Ascending aorta (tissue), 2 donors: ENCODE results near the gene MBD6. TPM values are rescaled to one million over a fixed set of nuclear protein-coding genes. Genes with fewer than 3 reads are reported as not detected.
"Not testable (repeated sequence)": the region's sequence is repeated elsewhere in the genome, so short reads cannot be mapped to it uniquely, and the experiment has no call there.

Source experiments
- DNase-seq, 2 donors: peaks; one replicate each; pipeline ENCODE4 v3.0.0-alpha.2; 2019; ENCODE audit warnings: low spot score in 2 of 2
- H3K27ac ChIP-seq, 2 donors: fragments of 200-600 bp; sonication (generic); one replicate each; pipeline ENCODE4 v1.5.1; 2016 to 2017; ENCODE audit warnings: mild to moderate bottlenecking in 1 of 2
- H3K27me3 ChIP-seq: fragments of 200-600 bp; sonication (generic); one replicate; pipeline ENCODE4 v1.5.1; 2017
- H3K36me3 ChIP-seq, 2 donors: fragments of 200-600 bp; sonication (generic); one replicate each; pipeline ENCODE4 v1.5.1; 2016
- H3K4me1 ChIP-seq, 2 donors: fragments of 200-600 bp; sonication (generic); one replicate each; pipeline ENCODE4 v1.5.1; 2016 to 2017; ENCODE audit warnings: mild to moderate bottlenecking in 1 of 2
- H3K4me3 ChIP-seq, 2 donors: fragments of 200-600 bp; sonication (generic); one replicate each; pipeline ENCODE4 v1.5.1; 2016 to 2017; ENCODE audit warnings: mild to moderate bottlenecking in 1 of 2
- H3K9me3 ChIP-seq, 2 donors: fragments of 200-600 bp; sonication (generic); one replicate each; pipeline ENCODE4 v1.5.1; 2016
- intact Hi-C: fragments of 100-400 bp; cut with DNase I; formaldehyde crosslinking; loops from one replicate; pipeline ENCODE4 v1.15.1; 2023
- total RNA-seq: library from RNA; depleted of rRNA; stranded (reverse); fragments of >200 nt; gene quantifications from one replicate; pipeline ENCODE4 v1.1.0, GENCODE V29; 2016
- TF ChIP-seq, protein P1 (sequence below), 3 experiments: fragments of 200-600 bp in 2 of 3; fragments of 450-650 bp in 1 of 3; sonication (generic) in 2 of 3; IDR thresholded peaks; one replicate each; pipeline ENCODE4 v1.5.1; 2016 to 2019; ENCODE audit warnings: antibody characterized with exemption in 3 of 3, mild to moderate bottlenecking in 1 of 3, moderate library complexity in 1 of 3

Gene MBD6
- total RNA-seq, 1 donor from 2014 or later, result 48.5 TPM

DNA sequence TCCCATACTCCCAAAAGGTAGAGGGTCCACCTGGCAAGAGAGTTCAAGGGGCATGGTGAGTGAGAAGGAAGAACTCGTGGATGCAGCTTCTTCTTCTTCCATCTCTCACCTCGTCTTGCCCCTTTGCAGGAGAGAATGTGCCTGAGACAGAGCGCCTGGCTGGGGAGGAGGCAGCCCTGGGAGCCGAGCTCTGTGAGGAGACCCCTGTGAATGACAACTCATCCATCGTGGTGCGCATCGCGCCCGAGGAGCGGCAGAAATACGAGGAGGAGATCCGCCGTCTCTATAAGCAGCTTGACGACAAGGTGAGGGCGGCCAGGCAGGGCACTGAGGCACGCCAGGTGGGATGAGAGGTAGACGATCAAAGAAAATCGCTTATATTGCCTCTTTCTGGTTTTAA is 47.2 kb downstream of the MBD6 start:
- H3K27ac ChIP-seq, result no peak overlapping the region
- intact Hi-C loops, result no loop called here
- TF ChIP-seq, protein P1, sequence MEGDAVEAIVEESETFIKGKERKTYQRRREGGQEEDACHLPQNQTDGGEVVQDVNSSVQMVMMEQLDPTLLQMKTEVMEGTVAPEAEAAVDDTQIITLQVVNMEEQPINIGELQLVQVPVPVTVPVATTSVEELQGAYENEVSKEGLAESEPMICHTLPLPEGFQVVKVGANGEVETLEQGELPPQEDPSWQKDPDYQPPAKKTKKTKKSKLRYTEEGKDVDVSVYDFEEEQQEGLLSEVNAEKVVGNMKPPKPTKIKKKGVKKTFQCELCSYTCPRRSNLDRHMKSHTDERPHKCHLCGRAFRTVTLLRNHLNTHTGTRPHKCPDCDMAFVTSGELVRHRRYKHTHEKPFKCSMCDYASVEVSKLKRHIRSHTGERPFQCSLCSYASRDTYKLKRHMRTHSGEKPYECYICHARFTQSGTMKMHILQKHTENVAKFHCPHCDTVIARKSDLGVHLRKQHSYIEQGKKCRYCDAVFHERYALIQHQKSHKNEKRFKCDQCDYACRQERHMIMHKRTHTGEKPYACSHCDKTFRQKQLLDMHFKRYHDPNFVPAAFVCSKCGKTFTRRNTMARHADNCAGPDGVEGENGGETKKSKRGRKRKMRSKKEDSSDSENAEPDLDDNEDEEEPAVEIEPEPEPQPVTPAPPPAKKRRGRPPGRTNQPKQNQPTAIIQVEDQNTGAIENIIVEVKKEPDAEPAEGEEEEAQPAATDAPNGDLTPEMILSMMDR (IDR thresholded peaks at IDR 0.05), result no peak
- H3K4me3 ChIP-seq, result no peak overlapping the region
- peaks cover 14 to 28% of the 10 kb centered on the region in 2 donors for H3K36me3 ChIP-seq
- no peak for DNase-seq
- no peaks in the 10 kb centered on the region for H3K27me3 ChIP-seq
- H3K4me1 ChIP-seq, result no peaks in the 10 kb centered on the region
- no peaks in the 10 kb centered on the region for H3K9me3 ChIP-seq

DNA sequence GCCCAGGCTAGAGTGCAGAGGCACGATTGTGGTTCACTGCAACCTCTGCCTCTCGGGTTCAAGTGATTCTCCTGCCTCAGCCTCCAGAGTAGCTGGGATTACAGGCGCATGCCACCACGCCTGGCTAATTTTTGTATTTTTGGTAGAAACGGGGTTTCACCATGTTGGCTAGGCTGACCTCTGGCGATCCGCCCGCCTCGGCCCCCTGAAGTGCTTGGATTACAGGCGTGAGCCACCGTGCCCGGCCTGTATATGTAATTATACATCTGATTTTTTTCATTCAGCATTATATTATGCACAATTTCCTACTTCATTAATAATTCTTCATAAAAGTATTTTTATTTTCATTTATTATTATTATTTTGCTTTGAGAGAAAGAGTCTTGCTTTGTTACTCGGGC is 47.8 kb downstream of the MBD6 start:
- DNase-seq, result not testable (repeated sequence)

DNA sequence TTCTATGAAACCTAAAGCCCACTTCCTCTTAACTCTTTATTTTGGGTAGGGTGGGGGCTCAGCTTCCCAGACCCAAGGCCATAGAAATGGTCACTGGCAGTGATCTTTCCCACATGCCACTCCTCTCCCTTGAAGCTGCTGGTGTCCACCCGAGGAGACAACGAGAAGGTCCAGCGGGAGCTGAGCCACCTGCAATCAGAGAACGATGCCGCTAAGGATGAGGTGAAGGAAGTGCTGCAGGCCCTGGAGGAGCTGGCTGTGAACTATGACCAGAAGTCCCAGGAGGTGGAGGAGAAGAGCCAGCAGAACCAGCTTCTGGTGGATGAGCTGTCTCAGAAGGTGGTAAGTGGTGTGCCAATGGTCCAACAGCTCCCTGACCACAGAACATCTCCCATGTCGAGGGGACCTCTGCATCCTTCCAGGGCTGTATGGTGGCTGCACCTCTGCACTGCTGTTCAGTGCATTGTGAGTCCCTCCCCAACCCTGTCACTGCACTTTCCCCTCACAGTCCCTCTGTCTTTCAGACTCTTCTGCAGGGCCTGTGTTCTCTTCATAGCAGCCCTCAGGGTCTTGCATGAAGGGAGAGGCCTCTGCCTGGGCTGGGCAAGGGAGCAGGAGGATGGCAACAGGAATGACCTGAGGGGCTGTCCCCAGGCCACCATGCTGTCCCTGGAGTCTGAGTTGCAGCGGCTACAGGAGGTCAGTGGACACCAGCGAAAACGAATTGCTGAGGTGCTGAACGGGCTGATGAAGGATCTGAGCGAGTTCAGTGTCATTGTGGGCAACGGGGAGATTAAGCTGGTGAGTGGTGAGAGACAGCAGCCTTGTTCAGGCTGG is 49.5 kb downstream of the MBD6 start:
- TF ChIP-seq, protein P1 (IDR thresholded peaks at IDR 0.05), result no peak
- H3K27me3 ChIP-seq, result no peaks in the 10 kb centered on the region
- no peak overlapping the region for H3K4me3 ChIP-seq
- no peak overlapping the region for H3K27ac ChIP-seq
- DNase-seq, result no peak
- intact Hi-C loops, result no loop called here
- peaks cover 20 to 40% of the 10 kb centered on the region in 2 donors for H3K36me3 ChIP-seq
- H3K9me3 ChIP-seq, result no peaks in the 10 kb centered on the region
- no peaks in the 10 kb centered on the region for H3K4me1 ChIP-seq

More for the DNA sequence above, 47.8 kb downstream of the MBD6 start:
- H3K27ac ChIP-seq, intact Hi-C loops, H3K9me3 ChIP-seq, H3K4me3 ChIP-seq, H3K27me3 ChIP-seq, H3K4me1 ChIP-seq: not testable (repeated sequence)
- H3K36me3 ChIP-seq, result peaks cover 14 to 31% of the 10 kb centered on the region in 2 donors

GRCh38 chr12:57574795-57575194 is 52.2 kb downstream of the MBD6 start:
- no peaks in the 10 kb centered on the region for H3K9me3 ChIP-seq
- no peak overlapping the region for H3K4me3 ChIP-seq
- no peaks in the 10 kb centered on the region for H3K4me1 ChIP-seq
- H3K36me3 ChIP-seq, result peaks cover 20 to 35% of the 10 kb centered on the region in 2 donors
- intact Hi-C loops, result no loop called here
- TF ChIP-seq, protein P1 (IDR thresholded peaks at IDR 0.05), result no peak
- H3K27me3 ChIP-seq, result no peaks in the 10 kb centered on the region
- H3K27ac ChIP-seq, result no peak overlapping the region
- DNase-seq, result no peak

- TF ChIP-seq, protein P1 (IDR thresholded peaks at IDR 0.05), result no peak
- Histone ChIP-seq H3K27ac (no peak overlapping the region), H3K27me3 (no peaks in the 10 kb centered on the region), H3K9me3 (no peaks in the 10 kb centered on the region), H3K36me3 (peaks cover 20 to 26% of the 10 kb centered on the region in 2 donors), H3K4me1 (no peaks in the 10 kb centered on the region), H3K4me3 (no peak overlapping the region)
- no peak for DNase-seq
- intact Hi-C loops, result no loop called here
Observed at GRCh38 chr12:57575771-57576612, 53.4 kb downstream of the MBD6 start.
